GM20431 (cell line): ENCODE data around the gene B3GALNT1.

Experiments
- in situ Hi-C: fragments of 300-500 bp; cut with MseI, MboI; formaldehyde crosslinking; loops from one replicate; pipeline ENCODE4 v1.15.0; 2020; ENCODE audit warnings: low sequenced_read_pairs; ENCODE audit not compliant: unreplicated experiment

Gene B3GALNT1

DNA sequence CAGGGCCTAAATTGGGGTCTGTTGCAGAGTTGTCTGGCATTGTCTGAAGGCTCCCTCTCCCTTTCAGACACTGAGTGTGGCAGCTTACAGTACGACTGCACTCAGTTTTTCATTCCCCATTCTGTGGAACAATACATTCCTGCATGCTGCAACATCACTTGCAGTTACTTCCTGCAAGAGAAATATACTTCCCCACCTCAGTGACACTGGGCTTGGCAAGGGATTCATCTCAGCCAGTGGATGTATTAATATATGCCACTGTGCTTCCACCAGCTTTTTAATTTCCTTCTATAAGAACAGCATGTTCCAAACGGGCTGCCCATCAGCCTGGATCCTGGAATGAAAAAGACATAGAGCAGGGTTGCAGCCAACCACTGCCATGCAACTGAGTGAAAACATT, 23.1 kb downstream of the B3GALNT1 start:
- in situ Hi-C loops: no loop called here

DNA sequence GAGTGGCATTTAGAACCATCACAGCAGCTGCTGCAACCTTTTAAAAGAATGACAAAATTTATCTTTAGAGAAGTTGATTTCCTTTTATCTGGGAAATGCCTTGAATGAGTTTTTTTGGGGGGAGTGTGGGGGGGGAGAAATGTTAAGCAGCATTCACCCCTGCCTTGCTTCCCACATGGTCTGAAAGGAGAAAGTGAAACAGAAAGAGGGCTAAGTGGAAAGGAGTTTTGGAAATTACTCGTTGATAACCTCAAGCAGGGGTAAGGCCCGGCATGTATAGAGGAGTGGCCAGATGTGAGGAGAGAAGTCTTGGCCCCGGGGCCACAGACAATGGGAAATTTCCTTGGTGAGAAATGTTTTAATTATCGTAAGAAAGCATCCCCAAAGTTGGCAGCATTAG, 23.5 kb downstream of the B3GALNT1 start:
- in situ Hi-C loops: no loop called here

DNA sequence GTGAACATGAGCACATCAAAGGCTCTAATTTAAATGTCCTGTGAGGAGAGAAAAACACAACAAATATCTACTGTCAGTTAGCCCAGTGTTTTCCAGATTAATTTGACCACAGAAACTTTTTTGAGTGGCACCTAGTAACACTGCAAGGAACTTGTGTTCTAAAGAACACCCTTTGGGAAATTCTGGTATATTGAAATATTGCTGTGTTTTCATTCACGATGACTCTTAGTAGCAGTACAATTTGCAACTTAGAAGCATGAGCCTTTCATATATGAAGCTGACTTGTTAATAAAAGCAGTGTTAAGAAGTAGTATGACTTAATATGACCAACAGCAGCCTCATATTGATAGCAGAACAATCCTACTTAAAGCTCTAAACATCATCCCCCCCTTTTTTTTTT, 32.0 kb downstream of the B3GALNT1 start:
- in situ Hi-C loops: no loop called here

DNA sequence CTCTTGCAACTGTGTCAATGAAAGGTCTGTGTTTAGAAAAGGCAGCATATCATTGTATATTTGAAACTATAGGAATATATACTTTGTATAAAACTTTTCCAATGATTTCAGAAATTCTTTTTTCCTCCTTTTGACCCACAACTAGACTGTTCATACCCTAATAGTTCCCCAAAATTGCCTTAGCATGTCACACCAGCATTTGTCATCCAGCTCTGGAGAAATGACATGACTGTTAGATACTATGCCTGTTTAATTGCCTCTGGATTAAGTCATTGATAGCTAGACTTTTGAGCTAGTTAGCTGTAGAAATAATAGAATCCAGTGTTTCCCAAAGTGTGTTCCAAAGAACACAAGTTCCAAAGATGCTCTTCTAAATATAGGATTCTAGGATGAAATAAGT, 32.4 kb downstream of the B3GALNT1 start:
- in situ Hi-C loops: no loop called here

DNA sequence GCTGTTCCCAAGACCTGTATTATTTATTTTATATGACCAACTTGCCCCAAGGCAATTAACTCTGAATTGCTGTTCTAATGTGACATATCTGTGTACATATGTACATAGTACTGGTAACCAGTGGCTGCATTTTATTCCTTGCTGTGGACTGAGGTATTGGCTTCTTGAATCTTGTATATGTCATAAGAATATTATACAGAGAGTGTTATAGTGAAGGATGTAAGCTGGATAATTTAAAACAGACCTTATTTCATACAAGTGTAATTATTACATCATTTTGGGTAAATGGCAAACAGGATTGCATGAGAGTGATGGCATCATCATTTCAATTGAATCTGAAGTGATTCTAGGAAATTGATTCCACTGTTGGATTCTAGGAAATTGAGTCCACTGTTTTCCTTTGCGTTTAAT, 32.9 kb downstream of the B3GALNT1 start:
- in situ Hi-C loops: no loop called here

DNA sequence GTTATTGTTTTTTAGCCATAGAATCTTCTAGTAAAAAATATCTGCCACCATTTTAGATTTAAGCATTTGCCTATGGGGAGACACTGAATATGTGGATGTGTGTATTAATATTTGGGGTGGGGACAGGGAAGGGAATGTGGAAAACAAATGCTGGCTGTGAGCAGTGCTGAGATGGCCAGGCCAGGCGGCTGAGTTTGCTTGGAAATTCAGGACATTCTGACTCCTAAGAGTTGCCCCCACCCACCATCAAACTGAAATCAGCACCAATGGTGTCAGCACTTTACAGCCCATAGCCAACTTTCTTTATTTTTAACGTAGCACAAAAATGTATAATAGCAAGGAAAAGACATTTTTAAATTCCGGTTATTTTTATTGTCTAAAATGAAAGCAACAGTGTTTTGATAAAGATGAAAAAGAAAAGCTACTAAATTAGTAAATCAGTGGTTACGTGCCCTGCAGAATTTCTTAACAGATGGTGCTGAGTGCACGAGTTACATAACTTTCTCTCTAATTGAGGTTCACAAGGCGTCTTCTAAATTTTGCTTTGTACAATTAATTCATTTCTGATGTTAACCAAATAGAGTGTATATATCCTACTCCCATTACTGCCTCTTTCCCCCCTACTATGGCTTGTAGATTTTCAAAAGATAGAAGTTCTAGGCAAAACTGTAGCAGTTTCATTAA, 34.0 kb downstream of the B3GALNT1 start:
- in situ Hi-C loops: no loop called here

DNA sequence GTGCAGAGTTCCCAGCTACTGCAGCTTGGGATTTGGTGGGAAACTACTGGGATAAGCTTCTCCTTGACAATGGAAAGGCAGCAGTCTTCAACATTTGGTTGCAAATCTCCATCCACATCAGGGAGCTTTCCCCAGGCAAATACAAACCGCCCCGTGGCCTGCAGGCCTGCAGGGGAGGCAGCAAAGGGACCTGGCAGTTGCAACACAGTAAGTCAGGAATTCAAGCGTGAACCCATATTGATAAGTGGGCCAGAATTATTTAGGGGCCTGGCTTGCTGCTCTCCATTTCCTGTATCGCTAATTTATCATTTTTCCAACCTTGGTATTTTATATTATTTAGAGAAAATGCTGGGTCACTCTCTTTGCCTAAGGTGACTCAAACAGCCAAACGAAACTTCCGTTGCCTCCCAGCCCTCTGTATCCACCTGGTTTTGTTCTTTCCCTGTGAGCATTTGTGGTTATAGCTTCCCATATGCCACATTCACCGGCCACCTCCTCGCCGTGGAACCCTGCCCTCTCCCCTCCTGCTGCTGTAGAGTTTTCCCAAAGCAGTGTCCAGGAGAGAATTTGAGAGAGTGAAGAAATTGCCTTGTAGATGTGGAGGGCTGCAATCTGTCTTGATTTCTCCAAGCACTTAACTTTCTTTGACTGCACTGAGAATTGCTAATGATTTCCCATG, 34.8 kb downstream of the B3GALNT1 start:
- in situ Hi-C loops: no loop called here

DNA sequence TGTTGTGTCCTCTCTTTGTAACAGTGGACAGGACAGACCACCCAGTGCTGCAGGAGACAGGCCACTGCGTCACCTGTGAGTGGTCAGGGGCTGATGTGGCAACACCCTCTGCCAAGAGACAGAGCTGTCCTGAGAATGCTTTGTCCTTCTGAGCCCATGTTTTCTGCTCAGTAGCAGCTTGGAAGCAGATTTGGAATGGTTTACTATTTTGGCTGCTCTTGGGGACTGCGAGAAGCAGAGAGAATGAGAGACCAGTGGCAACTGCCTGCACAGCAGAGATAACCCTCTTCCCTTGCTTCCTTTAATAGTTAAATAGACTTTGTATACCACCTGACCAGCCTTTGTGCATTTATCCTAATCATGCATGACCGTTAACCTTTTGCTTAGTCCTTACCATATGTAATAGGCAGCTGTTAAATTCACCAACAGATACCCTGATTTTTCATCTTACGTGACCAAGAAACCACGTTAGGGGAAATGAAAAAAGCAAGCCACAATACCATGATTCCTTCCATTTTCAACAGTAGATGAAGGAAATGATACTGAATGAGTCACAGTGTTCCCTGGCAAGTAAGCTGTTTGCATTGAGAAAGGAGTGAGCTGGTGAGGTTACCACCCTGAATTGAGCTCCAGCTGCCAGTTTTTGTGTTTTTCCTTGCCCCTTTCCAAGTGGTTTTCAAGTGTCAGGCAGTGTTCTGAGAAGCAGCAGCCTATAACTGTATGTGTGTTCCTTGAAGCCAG, 35.5 kb downstream of the B3GALNT1 start:
- in situ Hi-C loops: no loop called here

DNA sequence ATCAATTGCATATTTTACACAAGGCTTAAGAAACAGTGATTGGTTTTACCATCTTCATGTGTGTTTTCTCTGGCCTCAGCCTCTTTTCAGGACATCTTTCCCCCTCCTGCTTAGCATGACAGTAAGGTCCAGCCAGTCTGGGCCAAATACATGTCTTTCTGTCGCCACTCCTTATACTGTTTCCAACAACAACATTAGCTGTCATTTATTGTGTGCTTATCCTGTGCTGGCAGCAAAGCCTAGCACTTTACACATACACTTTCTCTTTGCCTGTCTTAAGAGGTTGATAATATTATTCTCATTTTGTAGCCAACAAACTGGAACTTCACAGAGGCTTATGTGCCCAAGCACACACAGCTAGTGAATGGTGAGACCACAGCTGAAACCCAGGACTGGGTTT, 37.8 kb downstream of the B3GALNT1 start:
- in situ Hi-C loops: no loop called here

DNA sequence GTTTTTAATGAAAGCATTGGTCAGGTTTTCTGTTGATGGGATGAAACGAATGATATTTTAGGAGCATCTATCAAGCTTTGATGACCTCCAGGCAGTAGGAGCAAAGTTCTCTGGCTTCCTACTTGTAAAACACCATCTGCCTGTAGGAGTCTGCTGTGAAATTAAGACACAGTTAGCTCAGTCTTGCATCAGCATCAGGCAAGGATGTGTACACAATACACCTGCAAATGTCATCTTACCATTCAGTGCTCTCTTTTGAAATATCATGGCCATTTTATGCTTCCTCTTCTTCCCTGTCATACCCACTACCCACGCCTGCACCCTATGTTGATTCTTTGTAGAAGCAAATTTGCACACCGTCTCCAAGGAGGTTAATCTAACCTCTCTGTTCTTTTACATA, 38.2 kb downstream of the B3GALNT1 start:
- in situ Hi-C loops: no loop called here

DNA sequence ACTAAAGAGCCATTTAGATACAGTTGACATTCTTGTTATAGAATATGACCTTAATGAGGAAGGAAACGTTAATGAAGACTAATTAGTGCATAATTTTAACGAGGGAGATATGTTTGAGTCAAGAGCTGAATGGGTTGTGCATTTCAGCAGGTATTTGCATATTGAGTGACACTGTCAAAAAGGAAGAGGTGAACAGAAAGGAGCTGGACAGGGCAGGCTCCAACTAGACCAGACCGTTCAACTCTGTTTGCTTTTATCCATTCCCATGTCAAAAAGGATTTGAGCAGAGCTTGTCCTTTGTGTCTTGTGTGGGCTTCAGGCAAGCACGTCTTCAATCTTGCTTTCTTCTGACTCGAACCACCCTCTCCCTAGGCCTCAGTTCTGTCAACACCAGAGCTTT, 40.7 kb downstream of the B3GALNT1 start:
- in situ Hi-C loops: no loop called here

DNA sequence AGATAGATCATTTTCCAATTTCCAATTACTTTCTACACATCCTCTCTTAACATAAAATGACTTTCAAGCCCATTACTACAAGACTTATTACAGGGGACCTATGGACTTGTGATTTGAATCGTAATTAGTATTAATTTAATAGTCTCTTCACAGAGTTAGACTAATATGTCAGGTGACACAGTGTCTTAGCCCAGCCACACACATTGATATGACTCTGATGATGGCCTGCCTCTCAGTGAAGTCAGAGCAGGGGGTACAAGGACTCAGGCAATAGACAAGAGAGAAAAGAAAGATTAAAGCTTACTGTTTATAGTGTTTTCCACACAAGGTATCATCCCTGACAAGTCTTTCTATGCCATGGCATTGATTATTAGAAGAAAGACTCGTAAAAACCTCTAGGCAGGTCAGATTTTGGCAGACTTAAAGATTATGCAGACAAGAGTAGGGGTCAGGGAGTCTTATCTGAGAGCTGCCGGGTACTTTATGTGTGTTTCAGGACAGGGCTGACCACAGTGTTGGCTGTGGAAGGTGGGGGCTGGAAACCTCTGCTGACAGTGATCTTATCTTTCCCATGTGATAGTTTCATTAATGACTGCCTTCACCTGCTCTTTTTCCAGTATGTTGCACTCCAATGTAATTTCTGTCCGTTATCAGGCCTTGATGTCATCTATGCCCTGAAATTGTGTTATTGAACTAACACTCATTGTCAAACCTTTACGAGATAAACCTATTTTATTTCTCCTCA, 50.1 kb downstream of the B3GALNT1 start:
- in situ Hi-C loops: no loop called here

DNA sequence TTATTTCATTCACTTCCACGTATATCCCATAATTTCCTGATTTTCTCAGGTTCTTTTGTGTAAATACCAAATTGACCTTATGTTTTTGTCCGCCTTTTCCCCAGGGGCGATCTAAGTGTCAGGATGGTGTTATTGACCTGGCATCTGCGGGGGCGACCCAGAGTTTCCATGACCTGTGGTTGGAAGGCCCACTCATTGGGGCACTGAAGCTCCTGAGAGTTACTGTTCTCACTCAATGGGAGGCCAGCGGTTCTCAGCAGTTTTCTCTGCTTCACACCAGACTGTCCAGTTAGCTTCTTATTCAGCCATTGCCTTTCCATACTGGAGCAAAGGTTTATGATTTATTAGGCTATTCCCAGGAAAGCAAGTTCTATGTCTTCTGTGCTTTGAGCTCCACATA, 53.3 kb downstream of the B3GALNT1 start:
- in situ Hi-C loops: no loop called here

DNA sequence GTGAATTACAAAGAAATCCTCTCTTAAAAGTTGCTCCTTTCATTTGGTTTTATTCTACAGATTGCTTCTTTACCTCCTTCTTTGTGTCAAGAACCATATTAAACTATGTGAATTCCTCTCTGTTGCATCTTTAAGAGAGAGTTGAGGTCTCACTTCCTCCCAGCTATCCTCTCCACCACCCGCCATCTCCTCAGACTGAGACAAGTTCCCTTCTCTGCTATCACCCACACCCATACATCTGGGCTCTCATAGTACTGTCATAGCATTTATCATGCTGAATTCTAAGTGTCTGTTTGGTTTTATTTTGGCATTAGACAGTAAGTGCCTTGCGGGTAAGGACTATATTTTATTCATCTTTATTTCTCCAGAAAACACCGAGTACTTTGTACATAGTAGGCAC, 54.2 kb downstream of the B3GALNT1 start:
- in situ Hi-C loops: no loop called here

DNA sequence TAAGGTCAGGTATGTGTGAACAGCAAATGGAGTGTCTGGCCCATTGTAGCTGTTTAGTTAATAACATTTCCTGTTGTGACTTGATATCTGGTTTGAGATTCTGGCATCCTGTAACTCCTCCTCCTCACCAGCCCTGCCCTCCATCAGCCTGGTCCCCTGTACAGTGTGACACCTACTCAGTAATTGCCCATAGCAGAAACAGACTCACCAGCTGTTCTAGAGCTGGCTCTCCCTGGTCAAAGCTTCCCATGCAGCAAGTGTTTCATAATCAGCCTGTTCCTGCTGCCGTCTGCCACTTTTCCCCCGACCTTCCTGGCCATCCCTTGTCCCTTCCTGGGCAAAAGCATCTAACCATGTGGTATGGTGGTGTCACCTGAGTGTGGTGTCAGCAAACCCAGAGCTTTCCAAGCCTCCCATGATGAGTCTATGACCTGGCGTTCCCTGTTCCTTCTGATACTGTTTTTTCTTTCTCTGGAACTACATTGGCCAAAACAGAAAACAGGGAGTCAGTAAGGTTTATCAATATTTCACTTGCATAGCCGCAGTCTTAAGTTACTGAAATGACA, 55.4 kb downstream of the B3GALNT1 start:
- in situ Hi-C loops: no loop called here

DNA sequence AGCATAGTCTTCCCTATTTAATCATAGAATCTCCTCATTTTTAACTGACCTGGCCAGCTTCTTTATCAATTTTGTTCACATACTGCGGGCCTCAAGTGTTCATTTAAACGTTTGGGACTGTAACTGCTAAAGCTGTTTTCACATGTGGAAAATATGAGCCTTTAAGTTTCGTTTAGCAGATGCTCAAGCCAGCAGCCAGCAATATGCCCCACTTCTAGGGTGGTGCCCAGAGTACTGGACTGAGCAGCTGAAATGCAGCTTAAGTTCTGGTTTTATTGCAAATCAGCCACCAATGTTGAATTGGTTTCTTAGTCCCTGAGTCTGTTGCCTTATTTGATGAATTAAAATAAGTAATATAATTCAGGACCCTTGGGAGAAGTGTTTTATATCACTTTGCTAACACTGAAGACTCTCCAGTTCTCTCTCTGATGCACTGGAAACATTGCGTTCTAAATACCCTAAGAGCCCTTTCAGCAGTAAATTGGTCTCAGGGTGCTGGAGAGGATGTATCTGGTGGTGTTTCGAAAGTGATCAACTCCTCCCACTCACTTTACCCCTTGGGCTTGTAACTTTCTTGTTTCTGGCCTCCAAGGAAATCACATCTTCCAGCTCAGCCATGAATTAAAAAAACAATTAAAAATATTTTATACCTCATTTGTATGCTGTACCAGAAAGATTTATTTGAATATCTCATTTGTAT, 61.7 kb downstream of the B3GALNT1 start:
- in situ Hi-C loops: no loop called here

DNA sequence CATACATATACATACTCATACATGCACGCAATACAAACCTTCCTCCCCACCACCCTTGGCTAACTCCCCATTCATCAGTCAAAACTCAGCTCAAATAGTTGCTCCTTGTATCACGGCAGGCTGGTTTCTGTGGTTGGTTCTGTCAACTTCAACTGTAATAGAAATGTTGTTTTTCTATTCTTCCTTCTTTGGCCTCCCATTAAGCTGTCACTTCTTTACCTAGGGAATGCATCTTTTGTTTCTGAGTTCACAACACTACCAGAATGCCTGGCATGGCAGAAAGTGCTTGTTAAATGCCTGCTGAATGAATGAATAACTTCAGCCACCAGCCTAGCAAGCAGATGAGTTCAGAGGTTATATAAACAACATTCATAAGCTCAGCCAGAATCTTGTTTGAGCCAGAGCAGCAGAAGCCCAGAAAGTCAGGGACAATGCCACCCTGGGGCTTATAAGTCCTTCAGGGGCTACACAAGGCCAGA, 63.1 kb downstream of the B3GALNT1 start:
- in situ Hi-C loops: no loop called here

DNA sequence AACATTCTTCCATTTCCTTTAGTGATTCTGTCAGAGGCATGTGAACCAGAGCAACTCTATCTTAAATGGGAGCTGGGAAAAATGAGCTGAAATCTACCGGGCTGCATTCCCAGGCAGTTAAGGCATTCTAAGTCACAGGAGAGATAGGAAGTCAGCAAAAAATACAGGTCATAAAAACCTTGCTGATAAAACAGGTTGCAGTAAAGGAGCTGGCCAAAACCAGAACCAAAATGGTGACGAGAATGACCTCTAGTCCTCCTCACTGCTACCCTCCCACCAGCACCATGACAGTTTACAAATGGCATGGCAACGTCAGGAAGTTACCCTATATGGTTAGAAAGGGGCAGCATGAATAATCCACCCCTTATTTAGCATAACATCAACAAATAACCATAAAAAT, 66.4 kb downstream of the B3GALNT1 start:
- in situ Hi-C loops: no loop called here

DNA sequence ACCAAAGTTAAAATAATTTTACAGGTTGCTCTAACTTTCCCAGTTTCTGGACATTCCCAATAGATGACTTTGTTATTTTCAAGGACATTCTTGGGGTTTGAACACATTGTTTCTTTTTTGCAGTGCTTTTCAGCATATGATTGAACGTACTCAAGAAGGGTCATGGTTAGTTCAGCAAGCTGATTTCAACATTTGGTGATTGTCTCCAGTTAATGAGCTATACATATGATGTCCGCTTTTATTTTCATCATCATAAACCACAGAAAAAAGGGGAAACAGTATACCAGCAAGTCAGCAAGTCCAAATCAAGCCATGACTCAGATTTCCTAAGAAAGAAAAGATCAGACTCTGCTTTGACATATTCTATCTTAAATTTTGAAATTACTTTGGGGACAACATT, 69.4 kb downstream of the B3GALNT1 start:
- in situ Hi-C loops: no loop called here
